Smooth muscle cell of the brain vasculature (primary cell): Measurements from ENCODE around the gene LRRC36.
A peak's percentile ranks its signal among the peaks of the same experiment; 100 is the strongest.

Experiments used
- DNase-seq: peaks from one replicate; pipeline ENCODE4 v3.0.0-alpha.2; 2012; ENCODE audit warnings: low read depth, low spot score

The LRRC36 gene

GRCh38 chr16:67294938-67295361, 31.7 kb upstream of the LRRC36 start:
- DNase-seq = no peak

GRCh38 chr16:67296420-67296819, 30.2 kb upstream of the LRRC36 start:
- DNase-seq = no peak

GRCh38 chr16:67298277-67298676, 28.3 kb upstream of the LRRC36 start:
- DNase-seq = no peak

GRCh38 chr16:67299269-67299668, 27.3 kb upstream of the LRRC36 start:
- no peak for DNase-seq

GRCh38 chr16:67301080-67301782, 25.4 kb upstream of the LRRC36 start:
- no peak for DNase-seq

- no peak for DNase-seq
Observed at GRCh38 chr16:67302076-67302475, 24.5 kb upstream of the LRRC36 start.

- DNase-seq = no peak
Observed at GRCh38 chr16:67302970-67303369, 23.6 kb upstream of the LRRC36 start.

- no peak for DNase-seq
Observed at GRCh38 chr16:67304020-67304419, 22.6 kb upstream of the LRRC36 start.

GRCh38 chr16:67305216-67306071, 21.2 kb upstream of the LRRC36 start:
- no peak for DNase-seq

- DNase-seq = no peak
Observed at GRCh38 chr16:67310561-67310960, 16.1 kb upstream of the LRRC36 start.

GRCh38 chr16:67311607-67312488, 14.8 kb upstream of the LRRC36 start:
- DNase-seq = peak; percentile 85

- no peak for DNase-seq
Observed at GRCh38 chr16:67312719-67313118, 13.9 kb upstream of the LRRC36 start.

- DNase-seq = no peak
Observed at GRCh38 chr16:67317853-67318252, 8.8 kb upstream of the LRRC36 start.

- no peak for DNase-seq
Observed at GRCh38 chr16:67326115-67326471, 522 bp upstream of the LRRC36 start.

- DNase-seq = no peak
Observed at GRCh38 chr16:67327743-67328142, 1.1 kb downstream of the LRRC36 start.

GRCh38 chr16:67329901-67330300, 3.3 kb downstream of the LRRC36 start:
- DNase-seq = no peak

- no peak for DNase-seq
Observed at GRCh38 chr16:67333315-67333714, 6.7 kb downstream of the LRRC36 start.

- no peak for DNase-seq
Observed at GRCh38 chr16:67336116-67336515, 9.5 kb downstream of the LRRC36 start.

GRCh38 chr16:67336648-67337047, 10.0 kb downstream of the LRRC36 start:
- no peak for DNase-seq

- DNase-seq = no peak
Observed at GRCh38 chr16:67339453-67339852, 12.8 kb downstream of the LRRC36 start.

- DNase-seq = no peak
Observed at GRCh38 chr16:67341250-67341649, 14.6 kb downstream of the LRRC36 start.

GRCh38 chr16:67342616-67343015, 16.0 kb downstream of the LRRC36 start:
- DNase-seq = no peak
